Transverse colon (tissue), 4 donors: ENCODE results near the gene PCDHA10. TPM values are rescaled to one million over a fixed set of nuclear protein-coding genes. Genes with fewer than 3 reads are reported as not detected.
A peak's percentile ranks its signal among the peaks of the same experiment; 100 is the strongest.
"Not testable (repeated sequence)": the region's sequence is repeated elsewhere in the genome, so short reads cannot be mapped to it uniquely, and the experiment has no call there.

Experiments
- DNase-seq: peaks from one replicate; pipeline ENCODE4 v3.0.0-alpha.2; 2019
- H3K27ac ChIP-seq, 4 donors: fragments of 200-600 bp; sonication (generic); 2 replicates each; pipeline ENCODE4 v1.5.1; 2016 to 2018; ENCODE audit warnings: inconsistent platforms in 4 of 4
- H3K27me3 ChIP-seq: fragments of 200-600 bp; sonication (generic); 2 replicates; pipeline ENCODE4 v1.5.1; 2017; ENCODE audit warnings: inconsistent platforms
- H3K36me3 ChIP-seq, 4 donors: fragments of 200-600 bp; sonication (generic); 2 replicates each; pipeline ENCODE4 v1.5.1; 2017 to 2019; ENCODE audit warnings: inconsistent platforms in 4 of 4
- H3K4me1 ChIP-seq, 4 donors: fragments of 200-600 bp; sonication (generic); 2 replicates each; pipeline ENCODE4 v1.5.1; 2017 to 2020; ENCODE audit warnings: inconsistent platforms in 4 of 4
- H3K4me3 ChIP-seq, 4 donors: fragments of 200-600 bp; sonication (generic); 1 replicate in 1 of 4; 2 replicates in 3 of 4; pipeline versions ENCODE4 v1.5.1 to v1.6.1; 2017 to 2019; ENCODE audit warnings: inconsistent platforms in 4 of 4
- H3K9me3 ChIP-seq, 2 donors: fragments of 200-600 bp; sonication (generic); 2 replicates each; pipeline ENCODE4 v1.5.1; 2017 to 2019; ENCODE audit warnings: inconsistent platforms in 2 of 2
- EP300 ChIP-seq: sonication (generic); formaldehyde crosslinking; IDR thresholded peaks from one replicate; pipeline ENCODE4 v1.6.1; 2017; ENCODE audit warnings: antibody characterized with exemption, low read depth
- POLR2A ChIP-seq: fragments of 450-650 bp; IDR thresholded peaks from one replicate; pipeline ENCODE4 v1.6.1; 2016; ENCODE audit warnings: antibody characterized with exemption, mild to moderate bottlenecking, moderate library complexity
- WGBS, 2 donors: methylation state at CpG; one replicate each; pipeline ENCODE4 v1.1.5; 2018; ENCODE audit warnings: low coverage in 1 of 2; 5-methylcytosine and 5-hydroxymethylcytosine counted together
- in situ Hi-C, 4 donors: fragments of 200-750 bp; cut with MboI; loops; one replicate each; pipeline versions ENCODE4 v1.15.0 to v1.15.1; 2017; ENCODE audit warnings: low sequenced_read_pairs in 3 of 4, low pct_ligation_motif_present in 1 of 4, low pct_unique_long_range_greater_than_20kb in 1 of 4
- intact Hi-C: fragments of 100-400 bp; cut with DNase I; formaldehyde crosslinking; loops from one replicate; pipeline ENCODE4 v1.15.1; 2023; ENCODE audit warnings: low total_unique reads
- total RNA-seq, 4 donors: library from RNA; depleted of rRNA; stranded (reverse); fragments of >200 nt; gene quantifications; one replicate each; pipeline ENCODE4 v1.1.0, GENCODE V29; 2016
- TF ChIP-seq, protein P1 (sequence below), 5 experiments: fragments of 200-600 bp in 3 of 5; fragments of 450-650 bp in 2 of 5; sonication (generic) in 3 of 5; IDR thresholded peaks; 1 replicate in 2 of 5; 2 replicates in 3 of 5; pipeline ENCODE4 v1.5.1; 2016 to 2017; ENCODE audit warnings: antibody characterized with exemption in 5 of 5, inconsistent platforms in 3 of 5, mild to moderate bottlenecking in 2 of 5, moderate library complexity in 1 of 5

Gene PCDHA10, protein sequence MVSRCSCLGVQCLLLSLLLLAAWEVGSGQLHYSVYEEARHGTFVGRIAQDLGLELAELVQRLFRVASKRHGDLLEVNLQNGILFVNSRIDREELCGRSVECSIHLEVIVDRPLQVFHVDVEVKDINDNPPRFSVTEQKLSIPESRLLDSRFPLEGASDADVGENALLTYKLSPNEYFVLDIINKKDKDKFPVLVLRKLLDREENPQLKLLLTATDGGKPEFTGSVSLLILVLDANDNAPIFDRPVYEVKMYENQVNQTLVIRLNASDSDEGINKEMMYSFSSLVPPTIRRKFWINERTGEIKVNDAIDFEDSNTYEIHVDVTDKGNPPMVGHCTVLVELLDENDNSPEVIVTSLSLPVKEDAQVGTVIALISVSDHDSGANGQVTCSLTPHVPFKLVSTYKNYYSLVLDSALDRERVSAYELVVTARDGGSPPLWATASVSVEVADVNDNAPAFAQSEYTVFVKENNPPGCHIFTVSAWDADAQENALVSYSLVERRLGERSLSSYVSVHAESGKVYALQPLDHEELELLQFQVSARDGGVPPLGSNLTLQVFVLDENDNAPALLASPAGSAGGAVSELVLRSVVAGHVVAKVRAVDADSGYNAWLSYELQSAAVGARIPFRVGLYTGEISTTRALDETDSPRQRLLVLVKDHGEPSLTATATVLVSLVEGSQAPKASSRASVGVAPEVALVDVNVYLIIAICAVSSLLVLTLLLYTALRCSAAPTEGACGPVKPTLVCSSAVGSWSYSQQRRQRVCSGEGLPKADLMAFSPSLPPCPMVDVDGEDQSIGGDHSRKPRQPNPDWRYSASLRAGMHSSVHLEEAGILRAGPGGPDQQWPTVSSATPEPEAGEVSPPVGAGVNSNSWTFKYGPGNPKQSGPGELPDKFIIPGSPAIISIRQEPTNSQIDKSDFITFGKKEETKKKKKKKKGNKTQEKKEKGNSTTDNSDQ
- under 1 TPM in 2 of 4 donors, not detected in 2; 0.68 to 0.79 TPM for total RNA-seq

GRCh38 chr5:140855772-140856674, at the start of gene PCDHA10:
Gene PCDHA10 (plus strand): TSS chr5:140855897. CDS start chr5:140856049, 152 bp downstream.
- Histone ChIP-seq H3K9me3 (peaks cover 15 to 21% of the 10 kb centered on the region in 2 donors), H3K27me3 (peaks cover 4% of the 10 kb centered on the region), H3K4me3 (peak within 1 kb of the TSS in 1 of 4 donors; percentile 4), H3K4me1 (no peaks in the 10 kb centered on the region), H3K27ac (no peak within 1 kb of the TSS), H3K36me3 (no peaks in the 10 kb centered on the region)
- intact Hi-C loops = no loop called here
- whole genome bisulfite sequencing, 2 donors = 52 to 64% methylated on average over 20 to 44 of the region's 44 CpGs
- no peak for DNase-seq
- in situ Hi-C loops = no loop called here
- no peak for TF ChIP-seq EP300
- TF ChIP-seq, protein P1, sequence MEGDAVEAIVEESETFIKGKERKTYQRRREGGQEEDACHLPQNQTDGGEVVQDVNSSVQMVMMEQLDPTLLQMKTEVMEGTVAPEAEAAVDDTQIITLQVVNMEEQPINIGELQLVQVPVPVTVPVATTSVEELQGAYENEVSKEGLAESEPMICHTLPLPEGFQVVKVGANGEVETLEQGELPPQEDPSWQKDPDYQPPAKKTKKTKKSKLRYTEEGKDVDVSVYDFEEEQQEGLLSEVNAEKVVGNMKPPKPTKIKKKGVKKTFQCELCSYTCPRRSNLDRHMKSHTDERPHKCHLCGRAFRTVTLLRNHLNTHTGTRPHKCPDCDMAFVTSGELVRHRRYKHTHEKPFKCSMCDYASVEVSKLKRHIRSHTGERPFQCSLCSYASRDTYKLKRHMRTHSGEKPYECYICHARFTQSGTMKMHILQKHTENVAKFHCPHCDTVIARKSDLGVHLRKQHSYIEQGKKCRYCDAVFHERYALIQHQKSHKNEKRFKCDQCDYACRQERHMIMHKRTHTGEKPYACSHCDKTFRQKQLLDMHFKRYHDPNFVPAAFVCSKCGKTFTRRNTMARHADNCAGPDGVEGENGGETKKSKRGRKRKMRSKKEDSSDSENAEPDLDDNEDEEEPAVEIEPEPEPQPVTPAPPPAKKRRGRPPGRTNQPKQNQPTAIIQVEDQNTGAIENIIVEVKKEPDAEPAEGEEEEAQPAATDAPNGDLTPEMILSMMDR (IDR thresholded peaks at IDR 0.05) = no peak

DNA sequence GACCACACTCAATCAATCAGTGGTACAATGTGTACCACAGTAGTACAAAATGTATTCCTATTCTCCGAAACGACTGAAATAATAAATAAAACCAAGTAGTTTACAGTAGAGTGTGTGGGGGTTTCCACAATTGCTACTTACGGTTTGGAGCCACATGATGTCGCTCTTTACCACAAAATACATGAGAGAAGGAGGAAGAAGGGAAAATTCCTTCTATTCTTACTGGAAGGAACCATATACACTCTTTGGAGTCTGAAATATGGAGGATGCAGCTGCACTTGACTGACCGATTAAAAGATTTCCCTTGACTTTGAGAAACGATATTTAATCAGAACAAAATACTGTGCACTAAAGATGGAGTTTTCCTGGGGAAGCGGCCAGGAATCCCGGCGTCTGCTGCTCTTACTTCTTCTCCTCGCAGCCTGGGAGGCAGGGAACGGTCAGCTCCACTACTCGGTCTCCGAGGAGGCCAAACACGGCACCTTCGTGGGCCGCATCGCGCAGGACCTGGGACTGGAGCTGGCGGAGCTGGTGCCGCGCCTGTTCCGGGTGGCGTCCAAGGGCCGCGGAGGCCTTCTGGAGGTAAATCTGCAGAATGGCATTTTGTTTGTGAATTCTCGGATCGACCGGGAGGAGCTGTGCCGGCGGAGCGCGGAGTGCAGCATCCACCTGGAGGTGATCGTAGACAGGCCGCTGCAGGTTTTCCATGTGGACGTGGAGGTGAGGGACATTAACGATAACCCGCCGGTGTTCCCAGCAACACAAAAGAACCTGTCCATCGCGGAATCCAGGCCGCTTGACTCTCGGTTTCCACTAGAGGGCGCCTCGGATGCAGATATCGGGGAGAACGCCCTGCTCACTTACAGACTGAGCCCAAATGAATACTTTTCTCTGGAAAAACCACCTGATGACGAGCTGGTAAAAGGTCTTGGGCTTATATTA, 48.6 kb upstream of the PCDHA10 start, which contains the start of gene PCDHA4:
PCDHA4 (plus strand) TSS at position 235 of the 942 bp plus-strand sequence.
- peak; percentile 26 for DNase-seq
- TF ChIP-seq POLR2A = no peak
- TF ChIP-seq, protein P1 (IDR thresholded peaks at IDR 0.05) = peak in 4 of 5 experiments; percentile 9 to 30 (median 18)
- in situ Hi-C loops = no loop called here
- Histone ChIP-seq H3K27me3 (peaks cover 1% of the 10 kb centered on the region), H3K4me1 (no peaks in the 10 kb centered on the region), H3K36me3 (no peaks in the 10 kb centered on the region), H3K9me3 (peaks cover 5 to 32% of the 10 kb centered on the region in 2 donors), H3K27ac (peak within 1 kb of the TSS in 2 of 4 donors; percentile 29 to 61), H3K4me3 (peak within 1 kb of the TSS in 3 of 4 donors; percentile 16 to 32 (median 30))
- intact Hi-C loops = no loop called here
- 36 to 53% methylated on average over 5 to 47 of the region's 47 CpGs for WGBS, 2 donors

DNA sequence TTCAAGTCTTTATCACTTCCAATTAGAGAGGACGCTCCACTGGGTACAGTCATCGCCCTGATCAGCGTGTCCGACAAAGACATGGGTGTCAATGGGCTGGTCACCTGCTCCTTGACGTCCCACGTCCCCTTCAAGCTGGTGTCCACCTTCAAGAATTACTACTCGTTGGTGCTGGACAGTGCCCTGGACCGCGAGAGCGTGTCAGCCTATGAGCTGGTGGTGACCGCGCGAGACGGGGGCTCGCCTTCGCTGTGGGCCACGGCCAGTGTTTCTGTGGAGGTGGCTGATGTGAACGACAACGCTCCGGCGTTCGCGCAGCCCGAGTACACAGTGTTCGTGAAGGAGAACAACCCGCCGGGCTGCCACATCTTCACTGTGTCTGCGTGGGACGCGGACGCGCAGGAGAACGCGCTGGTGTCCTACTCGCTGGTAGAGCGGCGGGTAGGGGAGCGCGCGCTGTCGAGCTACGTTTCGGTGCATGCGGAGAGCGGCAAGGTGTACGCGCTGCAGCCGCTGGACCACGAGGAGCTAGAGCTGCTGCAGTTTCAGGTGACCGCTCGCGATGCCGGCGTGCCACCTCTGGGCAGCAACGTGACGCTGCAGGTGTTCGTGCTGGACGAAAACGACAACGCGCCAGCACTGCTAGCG, 47.3 kb upstream of the PCDHA10 start:
- H3K27me3 ChIP-seq, DNase-seq, H3K4me3 ChIP-seq, intact Hi-C loops, H3K36me3 ChIP-seq, H3K27ac ChIP-seq, in situ Hi-C loops, H3K4me1 ChIP-seq: not testable (repeated sequence)
- peaks cover 5 to 23% of the 10 kb centered on the region in 2 donors for H3K9me3 ChIP-seq
- WGBS, 2 donors = 80 to 87% methylated on average over 8 to 62 of the region's 62 CpGs
